A549 (cell line): Measurements from ENCODE around the gene SLC25A13. TPM values are rescaled to one million over a fixed set of nuclear protein-coding genes. Genes with fewer than 3 reads are reported as not detected.

Experiments used
- ATAC-seq, 2 experiments: fragments of 200-7000 bp in 1 of 2; fragments of >200 bp in 1 of 2; cut with Nextera tagmentation in 1 of 2; cut with Tn5 transposase in 1 of 2; 3 replicates each; pipeline versions ENCODE4 v1.8.0 to v1.9.1; 2018 to 2020; ENCODE audit warnings: mild to moderate bottlenecking in 1 of 2, moderate library complexity in 1 of 2
- CTCF ChIA-PET: fragments of 300-600 bp; sonication (Branson Sonifier 250); formaldehyde crosslinking; extraction: SDS; loops from one replicate; lab custom pipeline; 2021; ENCODE audit warnings: antibody characterized with exemption, inconsistent platforms; lab: Yijun Ruan, JAX
- POLR2A ChIA-PET: fragments of 350-600 bp; formaldehyde crosslinking; extraction: SDS; loops from one replicate; lab custom pipeline; 2021; ENCODE audit warnings: antibody characterized with exemption, inconsistent platforms; lab: Yijun Ruan, JAX
- DNase-seq, 2 experiments: peaks; one replicate each; pipeline versions ENCODE4 v3.0.0 to v3.0.0-alpha.2; 2011 to 2016; ENCODE audit warnings: low read depth in 1 of 2, low spot score in 1 of 2
- FAIRE-seq: peaks from 2 replicates; lab custom pipeline; 2011; peaks lifted over from hg19 to GRCh38; lab: Jason Lieb, UNC
- H3K27ac ChIP-seq, 2 experiments: fragments of >200 bp; sonication (Bioruptor Twin); formaldehyde crosslinking; 3 replicates each; pipeline ENCODE4 v1.5.1; 2016 to 2017
- H3K4me1 ChIP-seq: fragments of >200 bp; sonication (Bioruptor Twin); formaldehyde crosslinking; 3 replicates; pipeline ENCODE4 v1.6.1; 2016
- H3K4me2 ChIP-seq: fragments of >200 bp; sonication (Bioruptor Twin); formaldehyde crosslinking; 3 replicates; pipeline ENCODE4 v1.6.1; 2016
- H3K4me3 ChIP-seq: fragments of >200 bp; sonication (Bioruptor Twin); formaldehyde crosslinking; 3 replicates; pipeline ENCODE4 v1.5.1; 2016
- H3K9me3 ChIP-seq: fragments of >200 bp; sonication (Bioruptor Twin); formaldehyde crosslinking; 3 replicates; pipeline ENCODE4 v1.6.1; 2016
- CBX2 ChIP-seq: fragments of 200-600 bp; sonication (generic); IDR thresholded peaks from 2 replicates; pipeline ENCODE4 v1.6.1; 2016; ENCODE audit warnings: low read depth, mild to moderate bottlenecking, borderline replicate concordance
- CHD4 ChIP-seq: fragments of 200-600 bp; sonication (generic); IDR thresholded peaks from 2 replicates; pipeline ENCODE4 v1.6.1; 2016; ENCODE audit warnings: antibody characterized with exemption, mild to moderate bottlenecking, borderline replicate concordance
- EP300 ChIP-seq, 2 experiments: fragments of >200 bp; sonication (Bioruptor Twin); formaldehyde crosslinking; IDR thresholded peaks; 2 replicates in 1 of 2; 3 replicates in 1 of 2; pipeline ENCODE4 v1.6.1; 2016 to 2017
- FOSB ChIP-seq: fragments of 250-450 bp; sonication (Bioruptor Pico); IDR thresholded peaks from 2 replicates; pipeline ENCODE4 v1.5.0; 2020; ENCODE audit warnings: mild to moderate bottlenecking, moderate library complexity
- GATA3 ChIP-seq: IDR thresholded peaks from 2 replicates; pipeline ENCODE4 v1.6.1; 2012; ENCODE audit warnings: borderline replicate concordance
- HOXB13 ChIP-seq: fragments of 250-450 bp; sonication (Bioruptor Pico); IDR thresholded peaks from 2 replicates; pipeline ENCODE4 v1.5.0; 2020; ENCODE audit warnings: low read depth, mild to moderate bottlenecking, moderate library complexity
- JUN ChIP-seq, 2 experiments: fragments of >200 bp; sonication (Bioruptor Twin); formaldehyde crosslinking; IDR thresholded peaks; 2 replicates in 1 of 2; 3 replicates in 1 of 2; pipeline ENCODE4 v1.6.1; 2016 to 2017
- MAFK ChIP-seq: fragments of 450-650 bp; IDR thresholded peaks from 2 replicates; pipeline ENCODE4 v1.6.1; 2014; ENCODE audit not compliant: partially characterized antibody
- NPAS2 ChIP-seq: fragments of 250-450 bp; sonication (Bioruptor Pico); IDR thresholded peaks from 2 replicates; pipeline ENCODE4 v1.8.0; 2022; ENCODE audit warnings: mild to moderate bottlenecking, moderate library complexity, borderline replicate concordance
- POLR2AphosphoS2 ChIP-seq: conservative IDR thresholded peaks from 2 replicates; pipeline ENCODE4 v1.6.1; 2012; ENCODE audit warnings: low read length, improper control_type of control experiment, inconsistent platforms
- RARB ChIP-seq: fragments of 250-450 bp; sonication (Bioruptor Pico); IDR thresholded peaks from 2 replicates; pipeline ENCODE4 v1.8.0; 2021; ENCODE audit warnings: mild to moderate bottlenecking, moderate library complexity
- RCOR1 ChIP-seq: fragments of 150-350 bp; IDR thresholded peaks from 2 replicates; pipeline ENCODE4 v1.6.1; 2014; ENCODE audit warnings: antibody characterized with exemption, low read length, low read depth
- RFX5 ChIP-seq: fragments of 450-650 bp; IDR thresholded peaks from 2 replicates; pipeline ENCODE4 v1.7.1; 2014; ENCODE audit warnings: antibody characterized with exemption, mild to moderate bottlenecking, moderate library complexity
- TFCP2L1 ChIP-seq: fragments of 250-450 bp; sonication (Bioruptor Pico); IDR thresholded peaks from 2 replicates; pipeline ENCODE4 v1.5.0; 2021; ENCODE audit warnings: mild to moderate bottlenecking
- TP53 ChIP-seq: fragments of 250-450 bp; sonication (Bioruptor Pico); IDR thresholded peaks from 2 replicates; pipeline ENCODE4 v1.5.0; 2021; ENCODE audit warnings: mild to moderate bottlenecking, moderate library complexity
- WGBS: methylation state at CpG from one replicate; pipeline ENCODE4 v1.1.6; 2017; ENCODE audit errors: missing lambda C conversion rate; 5-methylcytosine and 5-hydroxymethylcytosine counted together
- polyA plus RNA-seq, 4 experiments: library from polyadenylated mRNA; depleted of rRNA in 3 of 4; stranded (reverse); fragments of >200 nt; fragmentation: RNase III in 1 of 4; extraction: RNeasy Plus Mini Kit Qiagen cat#74134 plus additional on column Dnase treatment in 1 of 4; gene quantifications; 2 replicates in 3 of 4; 3 replicates in 1 of 4; pipeline ENCODE4 v1.2.3, GENCODE V29; 2011 to 2017
- TF ChIP-seq, protein P1 (sequence below): IDR thresholded peaks from 2 replicates; pipeline ENCODE4 v1.6.1; 2012
- TF ChIP-seq, protein P2 (sequence below): IDR thresholded peaks from 2 replicates; pipeline ENCODE4 v1.6.1; 2012
- TF ChIP-seq, protein P3 (sequence below): fragments of >200 bp; sonication (Bioruptor Twin); formaldehyde crosslinking; IDR thresholded peaks from 3 replicates; pipeline ENCODE4 v1.6.1; 2016
- TF ChIP-seq, protein P4 (sequence below): fragments of 200-600 bp; sonication (generic); IDR thresholded peaks from 2 replicates; pipeline ENCODE4 v1.6.1; 2016; ENCODE audit warnings: antibody characterized with exemption, mild to moderate bottlenecking, moderate library complexity
- TF ChIP-seq, protein P5 (sequence below): fragments of 450-650 bp; IDR thresholded peaks from 2 replicates; pipeline ENCODE4 v1.6.1; 2014; ENCODE audit warnings: antibody characterized with exemption

Gene SLC25A13
- polyA plus RNA-seq, 2 of the 4 experiments (the other 2 are of a cell fraction), result 32.7 to 51.0 TPM

DNA sequence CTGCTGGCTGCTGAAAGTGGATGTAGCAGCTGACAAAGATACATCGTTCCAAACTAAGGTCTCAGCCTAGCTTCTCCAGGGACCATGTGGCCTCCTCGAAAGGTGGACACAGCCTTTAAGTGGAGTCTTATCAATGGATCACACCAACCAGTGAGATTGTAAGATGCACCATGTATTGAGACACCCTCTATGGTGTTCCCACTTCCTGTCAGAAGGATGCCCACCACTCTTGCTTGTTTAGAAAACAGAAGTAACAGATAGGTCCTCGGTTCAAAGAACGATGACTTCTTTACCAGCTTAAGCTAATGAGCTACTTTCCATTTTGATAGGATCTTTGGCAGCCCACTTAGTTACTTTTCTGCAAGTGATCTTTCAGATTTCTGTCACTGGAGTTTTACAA is 34.3 kb downstream of the SLC25A13 start:
- no peak for ATAC-seq
- DNase-seq, result no peak
- Histone ChIP-seq H3K9me3 (no peaks in the 10 kb centered on the region), H3K27ac (no peak overlapping the region), H3K4me3 (no peak overlapping the region), H3K4me2 (no peak overlapping the region), H3K4me1 (no peaks in the 10 kb centered on the region)
- no peak for FAIRE-seq
- ChIA-PET POLR2A (no interaction called here), CTCF (interaction anchor here (1.1 kb wide), 1 partner anchor 9 kb away, joined by 3 read pairs; no protein-coding TSS in a partner anchor)
- TF ChIP-seq TFCP2L1 (CRISPR knock-in tag) (no peak), HOXB13 (CRISPR knock-in tag) (no peak), FOSB (CRISPR knock-in tag) (no peak), RFX5 (no peak), GATA3 (no peak), CHD4 (no peak)
- TF ChIP-seq, protein P1, sequence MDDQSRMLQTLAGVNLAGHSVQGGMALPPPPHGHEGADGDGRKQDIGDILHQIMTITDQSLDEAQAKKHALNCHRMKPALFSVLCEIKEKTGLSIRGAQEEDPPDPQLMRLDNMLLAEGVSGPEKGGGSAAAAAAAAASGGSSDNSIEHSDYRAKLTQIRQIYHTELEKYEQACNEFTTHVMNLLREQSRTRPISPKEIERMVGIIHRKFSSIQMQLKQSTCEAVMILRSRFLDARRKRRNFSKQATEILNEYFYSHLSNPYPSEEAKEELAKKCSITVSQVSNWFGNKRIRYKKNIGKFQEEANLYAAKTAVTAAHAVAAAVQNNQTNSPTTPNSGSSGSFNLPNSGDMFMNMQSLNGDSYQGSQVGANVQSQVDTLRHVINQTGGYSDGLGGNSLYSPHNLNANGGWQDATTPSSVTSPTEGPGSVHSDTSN, result no peak
- TF ChIP-seq, protein P2, sequence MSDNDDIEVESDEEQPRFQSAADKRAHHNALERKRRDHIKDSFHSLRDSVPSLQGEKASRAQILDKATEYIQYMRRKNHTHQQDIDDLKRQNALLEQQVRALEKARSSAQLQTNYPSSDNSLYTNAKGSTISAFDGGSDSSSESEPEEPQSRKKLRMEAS, result no peak
- TF ChIP-seq, protein P3, sequence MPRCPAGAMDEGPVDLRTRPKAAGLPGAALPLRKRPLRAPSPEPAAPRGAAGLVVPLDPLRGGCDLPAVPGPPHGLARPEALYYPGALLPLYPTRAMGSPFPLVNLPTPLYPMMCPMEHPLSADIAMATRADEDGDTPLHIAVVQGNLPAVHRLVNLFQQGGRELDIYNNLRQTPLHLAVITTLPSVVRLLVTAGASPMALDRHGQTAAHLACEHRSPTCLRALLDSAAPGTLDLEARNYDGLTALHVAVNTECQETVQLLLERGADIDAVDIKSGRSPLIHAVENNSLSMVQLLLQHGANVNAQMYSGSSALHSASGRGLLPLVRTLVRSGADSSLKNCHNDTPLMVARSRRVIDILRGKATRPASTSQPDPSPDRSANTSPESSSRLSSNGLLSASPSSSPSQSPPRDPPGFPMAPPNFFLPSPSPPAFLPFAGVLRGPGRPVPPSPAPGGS, result no peak
- WGBS, result 94% methylated on average over 4 of the region's 4 CpGs

DNA sequence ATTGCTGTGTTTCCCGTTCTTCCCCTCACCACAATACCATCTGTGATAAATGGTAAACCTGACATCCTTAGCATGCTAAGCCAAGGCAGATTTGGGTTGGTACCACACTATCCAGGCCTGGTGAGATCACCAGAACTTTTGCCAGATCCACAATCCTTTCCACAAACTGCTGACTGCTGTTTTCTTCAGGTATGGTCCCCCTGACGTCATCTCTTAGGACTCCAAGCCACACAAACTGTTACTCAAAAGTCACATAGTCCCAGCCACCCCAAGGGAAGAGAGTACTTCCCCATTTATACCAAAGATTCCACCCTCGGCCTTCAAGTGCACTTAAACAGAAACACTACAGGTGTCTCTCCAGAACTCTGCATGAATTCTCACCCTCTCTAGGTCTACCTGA is 34.8 kb downstream of the SLC25A13 start:
- FAIRE-seq (no peak), ATAC-seq (no peak), DNase-seq (no peak)
- H3K4me2 ChIP-seq, result no peak overlapping the region
- H3K4me3 ChIP-seq, result no peak overlapping the region
- no peaks in the 10 kb centered on the region for H3K4me1 ChIP-seq
- CTCF ChIA-PET, result interaction anchor here (1.1 kb wide), 1 partner anchor 9 kb away, joined by 3 read pairs; no protein-coding TSS in a partner anchor
- TF ChIP-seq MAFK (peak; percentile 55), TFCP2L1 (CRISPR knock-in tag) (no peak), EP300 (IDR thresholded peaks at IDR 0.05) (no peak), CBX2 (no peak)
- TF ChIP-seq, all 56 proteins: peak for 1
- WGBS, result 92% methylated on average over 3 of the region's 3 CpGs
- POLR2A ChIA-PET, result no interaction called here
- Histone ChIP-seq H3K9me3 (no peaks in the 10 kb centered on the region), H3K27ac (no peak overlapping the region)

DNA sequence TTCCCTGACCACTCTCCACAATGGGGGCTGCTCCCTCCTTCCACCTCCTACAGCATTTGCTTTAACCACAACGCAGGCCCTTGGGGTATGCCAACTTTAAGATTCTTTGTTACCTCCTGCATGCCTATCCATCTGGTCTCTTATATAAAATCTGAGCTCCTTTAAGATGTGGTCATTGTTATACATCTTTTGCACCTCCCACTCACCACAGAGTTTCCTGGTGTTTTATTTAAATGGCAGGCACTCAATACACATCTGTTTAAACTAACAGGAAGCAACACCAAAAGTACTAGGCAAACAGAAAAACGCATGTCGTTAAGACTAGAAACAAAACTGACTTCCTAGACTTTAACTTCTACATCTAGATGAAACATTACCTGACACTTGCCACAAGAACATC is 36.3 kb downstream of the SLC25A13 start:
- DNase-seq (no peak), FAIRE-seq (no peak), ATAC-seq (no peak)
- POLR2A ChIA-PET, result no interaction called here
- 77% methylated on average over 3 of the region's 3 CpGs for WGBS
- Histone ChIP-seq H3K27ac (no peak overlapping the region), H3K4me3 (no peak overlapping the region), H3K4me2 (no peak overlapping the region), H3K4me1 (no peaks in the 10 kb centered on the region), H3K9me3 (no peaks in the 10 kb centered on the region)
- TF ChIP-seq POLR2AphosphoS2 (no peak), NPAS2 (CRISPR knock-in tag) (no peak), TP53 (CRISPR knock-in tag) (no peak), EP300 (IDR thresholded peaks at IDR 0.05) (no peak), RARB (CRISPR knock-in tag) (no peak), CHD4 (no peak), JUN (IDR thresholded peaks at IDR 0.05) (no peak), RCOR1 (no peak)
- TF ChIP-seq, protein P4, sequence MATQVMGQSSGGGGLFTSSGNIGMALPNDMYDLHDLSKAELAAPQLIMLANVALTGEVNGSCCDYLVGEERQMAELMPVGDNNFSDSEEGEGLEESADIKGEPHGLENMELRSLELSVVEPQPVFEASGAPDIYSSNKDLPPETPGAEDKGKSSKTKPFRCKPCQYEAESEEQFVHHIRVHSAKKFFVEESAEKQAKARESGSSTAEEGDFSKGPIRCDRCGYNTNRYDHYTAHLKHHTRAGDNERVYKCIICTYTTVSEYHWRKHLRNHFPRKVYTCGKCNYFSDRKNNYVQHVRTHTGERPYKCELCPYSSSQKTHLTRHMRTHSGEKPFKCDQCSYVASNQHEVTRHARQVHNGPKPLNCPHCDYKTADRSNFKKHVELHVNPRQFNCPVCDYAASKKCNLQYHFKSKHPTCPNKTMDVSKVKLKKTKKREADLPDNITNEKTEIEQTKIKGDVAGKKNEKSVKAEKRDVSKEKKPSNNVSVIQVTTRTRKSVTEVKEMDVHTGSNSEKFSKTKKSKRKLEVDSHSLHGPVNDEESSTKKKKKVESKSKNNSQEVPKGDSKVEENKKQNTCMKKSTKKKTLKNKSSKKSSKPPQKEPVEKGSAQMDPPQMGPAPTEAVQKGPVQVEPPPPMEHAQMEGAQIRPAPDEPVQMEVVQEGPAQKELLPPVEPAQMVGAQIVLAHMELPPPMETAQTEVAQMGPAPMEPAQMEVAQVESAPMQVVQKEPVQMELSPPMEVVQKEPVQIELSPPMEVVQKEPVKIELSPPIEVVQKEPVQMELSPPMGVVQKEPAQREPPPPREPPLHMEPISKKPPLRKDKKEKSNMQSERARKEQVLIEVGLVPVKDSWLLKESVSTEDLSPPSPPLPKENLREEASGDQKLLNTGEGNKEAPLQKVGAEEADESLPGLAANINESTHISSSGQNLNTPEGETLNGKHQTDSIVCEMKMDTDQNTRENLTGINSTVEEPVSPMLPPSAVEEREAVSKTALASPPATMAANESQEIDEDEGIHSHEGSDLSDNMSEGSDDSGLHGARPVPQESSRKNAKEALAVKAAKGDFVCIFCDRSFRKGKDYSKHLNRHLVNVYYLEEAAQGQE, result no peak
- TF ChIP-seq, protein P5, sequence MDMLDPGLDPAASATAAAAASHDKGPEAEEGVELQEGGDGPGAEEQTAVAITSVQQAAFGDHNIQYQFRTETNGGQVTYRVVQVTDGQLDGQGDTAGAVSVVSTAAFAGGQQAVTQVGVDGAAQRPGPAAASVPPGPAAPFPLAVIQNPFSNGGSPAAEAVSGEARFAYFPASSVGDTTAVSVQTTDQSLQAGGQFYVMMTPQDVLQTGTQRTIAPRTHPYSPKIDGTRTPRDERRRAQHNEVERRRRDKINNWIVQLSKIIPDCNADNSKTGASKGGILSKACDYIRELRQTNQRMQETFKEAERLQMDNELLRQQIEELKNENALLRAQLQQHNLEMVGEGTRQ, result no peak
- CTCF ChIA-PET, result no interaction called here
